ENCODE data around the gene HIBCH. TPM values are rescaled to one million over a fixed set of nuclear protein-coding genes. Genes with fewer than 3 reads are reported as not detected.

The HIBCH gene
- total RNA-seq, 1 donor from 2014 or later, result 23.3 TPM

DNA sequence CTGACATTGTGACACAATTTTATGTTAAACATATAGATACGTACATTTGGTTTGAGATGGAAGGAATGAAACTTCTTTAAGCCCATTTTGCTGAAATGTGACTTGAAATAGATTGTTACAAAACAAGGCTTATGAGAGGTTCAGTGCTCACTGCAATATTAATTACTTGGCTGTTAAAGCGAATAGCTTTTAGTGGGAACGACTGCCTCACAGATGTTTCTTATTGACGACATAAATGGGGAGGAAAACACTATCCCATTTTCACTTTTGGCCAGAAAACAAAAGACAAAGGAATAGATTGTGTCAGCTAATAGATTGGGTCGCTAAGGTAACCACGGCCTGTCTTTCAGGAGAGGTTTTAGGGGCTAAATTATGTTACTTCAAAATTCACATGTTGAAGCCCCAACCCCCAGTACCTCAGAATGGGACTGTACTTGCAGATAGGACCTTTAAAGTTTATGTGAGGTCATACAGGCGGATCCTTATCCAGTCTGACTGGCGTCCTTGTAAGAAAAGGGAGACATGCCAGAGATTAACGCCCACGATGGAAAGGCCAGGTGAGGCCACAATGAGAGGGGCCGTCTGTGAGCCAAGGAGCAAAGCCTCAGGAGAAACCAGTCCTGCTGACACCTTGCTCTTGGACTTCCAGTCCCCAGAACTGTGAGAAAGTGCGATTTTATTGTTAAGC is 34.5 kb upstream of the HIBCH start:
- ATAC-seq (no peak), DNase-seq (no peak)
- intact Hi-C loops (cut with DNase I), result no loop called here
- Histone ChIP-seq H3K27ac (no peak overlapping the region), H3K36me3 (no peaks in the 10 kb centered on the region), H3K27me3 (no peaks in the 10 kb centered on the region), H3K4me3 (no peak overlapping the region), H3K9me3 (no peaks in the 10 kb centered on the region), H3K4me1 (peaks cover 26% of the 10 kb centered on the region)
- TF ChIP-seq, protein P1, sequence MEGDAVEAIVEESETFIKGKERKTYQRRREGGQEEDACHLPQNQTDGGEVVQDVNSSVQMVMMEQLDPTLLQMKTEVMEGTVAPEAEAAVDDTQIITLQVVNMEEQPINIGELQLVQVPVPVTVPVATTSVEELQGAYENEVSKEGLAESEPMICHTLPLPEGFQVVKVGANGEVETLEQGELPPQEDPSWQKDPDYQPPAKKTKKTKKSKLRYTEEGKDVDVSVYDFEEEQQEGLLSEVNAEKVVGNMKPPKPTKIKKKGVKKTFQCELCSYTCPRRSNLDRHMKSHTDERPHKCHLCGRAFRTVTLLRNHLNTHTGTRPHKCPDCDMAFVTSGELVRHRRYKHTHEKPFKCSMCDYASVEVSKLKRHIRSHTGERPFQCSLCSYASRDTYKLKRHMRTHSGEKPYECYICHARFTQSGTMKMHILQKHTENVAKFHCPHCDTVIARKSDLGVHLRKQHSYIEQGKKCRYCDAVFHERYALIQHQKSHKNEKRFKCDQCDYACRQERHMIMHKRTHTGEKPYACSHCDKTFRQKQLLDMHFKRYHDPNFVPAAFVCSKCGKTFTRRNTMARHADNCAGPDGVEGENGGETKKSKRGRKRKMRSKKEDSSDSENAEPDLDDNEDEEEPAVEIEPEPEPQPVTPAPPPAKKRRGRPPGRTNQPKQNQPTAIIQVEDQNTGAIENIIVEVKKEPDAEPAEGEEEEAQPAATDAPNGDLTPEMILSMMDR (IDR thresholded peaks at IDR 0.05), result no peak

DNA sequence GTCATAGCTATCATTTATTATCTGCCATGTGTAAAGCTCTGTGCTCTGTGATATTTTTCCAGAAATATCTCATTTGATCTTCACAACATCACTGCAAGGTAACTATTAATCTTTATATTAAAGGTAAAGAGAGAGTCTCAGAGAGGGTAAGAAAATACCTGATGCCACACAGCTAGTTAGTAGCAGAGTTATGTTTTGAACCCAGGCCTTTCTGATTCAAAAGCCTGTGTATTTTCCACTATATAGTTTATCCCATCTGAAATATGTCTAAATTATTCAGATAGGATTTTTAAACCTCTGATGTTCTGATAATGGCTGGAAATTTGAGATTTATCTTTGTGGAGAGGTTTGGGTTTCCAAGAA is 33.9 kb upstream of the HIBCH start:
- no peak for DNase-seq

DNA sequence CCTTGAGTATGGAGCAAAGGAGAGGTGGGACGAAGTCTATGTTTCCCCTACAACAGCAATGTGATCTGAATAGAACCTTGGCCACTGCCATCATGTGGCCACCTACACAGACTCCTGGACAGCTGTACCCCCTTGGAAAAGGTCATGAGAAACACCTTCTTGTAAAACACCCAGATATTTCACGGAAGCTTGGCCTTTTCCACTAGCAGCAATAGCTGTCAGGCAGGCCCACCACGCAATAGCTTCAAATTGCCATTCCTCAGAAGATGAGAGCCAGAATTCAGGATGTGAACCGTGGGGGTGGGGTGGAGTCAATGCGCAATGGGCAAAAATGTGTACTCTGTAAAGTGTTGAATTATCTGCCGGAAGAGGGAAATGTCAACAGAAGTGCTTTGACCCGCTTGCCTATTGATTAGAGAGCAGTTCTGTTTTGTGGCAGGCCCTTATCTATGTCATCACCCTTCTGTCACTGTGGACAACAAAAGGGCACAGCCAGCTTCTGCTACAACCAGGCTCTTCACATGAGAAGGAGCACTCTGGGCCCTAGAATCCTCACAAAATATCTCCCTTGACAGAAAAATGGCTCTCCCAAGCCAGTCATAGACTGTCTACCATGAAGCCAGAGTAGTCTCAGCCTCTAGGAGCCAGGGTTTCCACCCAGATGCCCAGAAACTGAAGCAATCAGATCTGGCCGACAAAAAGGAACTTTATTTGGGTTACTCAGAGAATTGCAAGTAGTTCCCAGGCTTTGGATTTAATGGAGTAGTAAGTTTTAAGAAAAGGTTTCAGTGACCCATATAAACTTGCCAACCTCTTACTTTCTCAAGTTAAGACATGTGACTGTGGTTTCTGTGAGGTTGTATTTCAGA is 33.3 kb upstream of the HIBCH start:
- H3K4me3 ChIP-seq, result no peak overlapping the region
- H3K27ac ChIP-seq, result peak overlapping the region; percentile 40
- DNase-seq, result no peak
- peak; percentile 48 for ATAC-seq
- intact Hi-C loops (cut with DNase I), result no loop called here
- peaks cover 14% of the 10 kb centered on the region for H3K4me1 ChIP-seq
- TF ChIP-seq, protein P1 (IDR thresholded peaks at IDR 0.05), result no peak
- no peaks in the 10 kb centered on the region for H3K36me3 ChIP-seq
- no peaks in the 10 kb centered on the region for H3K9me3 ChIP-seq
- no peaks in the 10 kb centered on the region for H3K27me3 ChIP-seq

More for the DNA sequence above, 33.9 kb upstream of the HIBCH start:
- no peaks in the 10 kb centered on the region for H3K9me3 ChIP-seq
- intact Hi-C loops (cut with DNase I), result no loop called here
- peaks cover 20% of the 10 kb centered on the region for H3K4me1 ChIP-seq
- no peaks in the 10 kb centered on the region for H3K27me3 ChIP-seq
- H3K36me3 ChIP-seq, result no peaks in the 10 kb centered on the region
- H3K4me3 ChIP-seq, result no peak overlapping the region
- ATAC-seq, result no peak
- TF ChIP-seq, protein P1 (IDR thresholded peaks at IDR 0.05), result no peak
- H3K27ac ChIP-seq, result peak overlapping the region; percentile 40

DNA sequence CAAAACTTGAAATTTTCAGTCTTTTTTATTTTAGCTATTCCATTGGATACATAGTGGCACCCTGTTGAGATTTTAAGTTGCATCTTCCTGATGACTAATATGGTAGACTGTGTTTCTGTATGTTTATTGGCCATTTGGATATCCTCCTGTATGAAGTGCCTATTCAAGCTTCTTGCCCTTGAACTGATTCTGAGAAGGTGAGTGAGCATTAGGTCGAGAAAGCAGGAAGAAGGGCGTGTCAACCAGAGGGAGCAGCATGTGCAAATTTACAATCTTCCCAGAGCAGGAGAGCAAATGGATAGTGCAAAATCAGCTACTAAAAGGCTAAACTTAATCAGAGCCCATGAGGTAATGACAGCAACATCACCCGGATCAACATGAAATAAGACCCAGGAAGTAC is 32.3 kb upstream of the HIBCH start:
- Histone ChIP-seq H3K9me3 (no peaks in the 10 kb centered on the region), H3K27ac (no peak overlapping the region), H3K36me3 (no peaks in the 10 kb centered on the region), H3K27me3 (no peaks in the 10 kb centered on the region), H3K4me3 (no peak overlapping the region), H3K4me1 (peaks cover 8% of the 10 kb centered on the region)
- intact Hi-C loops (cut with DNase I), result no loop called here
- ATAC-seq (no peak), DNase-seq (no peak)
- TF ChIP-seq, protein P1 (IDR thresholded peaks at IDR 0.05), result no peak

DNA sequence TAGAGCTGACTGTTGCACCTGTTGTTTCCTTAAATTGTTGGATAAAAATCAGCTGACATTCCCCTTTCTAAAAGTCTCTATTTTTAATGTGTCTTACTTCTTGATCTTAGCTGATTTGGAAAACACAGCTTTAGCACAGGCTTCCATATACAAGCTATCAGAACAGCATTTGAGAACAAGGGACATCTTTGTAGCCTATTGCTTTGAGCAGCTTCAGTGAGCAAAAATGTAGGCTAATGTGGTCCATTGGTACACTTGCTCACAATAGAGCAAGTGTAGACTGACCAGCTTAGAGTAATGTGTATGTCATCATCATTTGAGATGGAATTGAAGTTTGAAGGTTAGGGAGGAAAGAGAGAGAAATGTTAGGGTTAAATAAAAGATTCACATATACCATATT is 30.7 kb upstream of the HIBCH start:
- no peak for DNase-seq
- no peak overlapping the region for H3K27ac ChIP-seq
- TF ChIP-seq, protein P1 (IDR thresholded peaks at IDR 0.05), result no peak
- intact Hi-C loops (cut with DNase I), result no loop called here
- H3K27me3 ChIP-seq, result no peaks in the 10 kb centered on the region
- no peaks in the 10 kb centered on the region for H3K9me3 ChIP-seq
- no peak for ATAC-seq
- H3K4me1 ChIP-seq, result no peaks in the 10 kb centered on the region
- no peaks in the 10 kb centered on the region for H3K36me3 ChIP-seq
- H3K4me3 ChIP-seq, result no peak overlapping the region

Data from upper lobe of right lung (tissue), 1 donor.